Right hindlimb (tissue), 1 donor: ENCODE results near the gene SSR3.
"Not testable (repeated sequence)": the region's sequence is repeated elsewhere in the genome, so short reads cannot be mapped to it uniquely, and the experiment has no call there.

Experiments used
- DNase-seq: peaks from one replicate; pipeline ENCODE4 v3.0.0-alpha.2; 2018

Gene SSR3

DNA sequence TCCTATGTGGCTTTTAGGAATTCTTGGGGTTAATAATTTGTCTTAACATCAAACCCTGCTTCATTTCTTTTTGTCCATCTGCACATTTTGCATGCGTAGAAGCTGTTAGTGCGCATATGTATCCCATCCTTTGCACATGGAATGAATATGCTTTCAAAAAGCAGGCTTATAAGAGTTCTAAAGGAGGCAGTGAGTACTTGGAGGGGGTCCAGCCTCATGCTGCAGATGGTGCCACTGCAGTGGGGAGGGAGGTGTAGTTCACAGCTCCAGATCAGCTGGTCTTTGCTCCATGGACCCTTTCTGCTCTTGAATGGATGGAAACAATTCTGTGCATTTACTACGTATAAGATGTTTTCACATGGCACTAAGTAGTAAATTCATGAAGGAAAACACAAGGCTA is 20.7 kb upstream of the SSR3 start:
- DNase-seq: no peak

- DNase-seq: not testable (repeated sequence)
These were observed 15.0 kb upstream of the SSR3 start for GRCh38 chr3:156569881-156570280.

- not testable (repeated sequence) for DNase-seq
These were observed 14.1 kb upstream of the SSR3 start for GRCh38 chr3:156569016-156569415.

GRCh38 chr3:156563900-156564682 is 9.2 kb upstream of the SSR3 start:
- no peak for DNase-seq

GRCh38 chr3:156562486-156562885 is 7.6 kb upstream of the SSR3 start:
- not testable (repeated sequence) for DNase-seq

- DNase-seq: no peak
These were observed 6.6 kb upstream of the SSR3 start for GRCh38 chr3:156561533-156561932.

- DNase-seq: no peak
These were observed 4.4 kb upstream of the SSR3 start for GRCh38 chr3:156559321-156559720.

DNA sequence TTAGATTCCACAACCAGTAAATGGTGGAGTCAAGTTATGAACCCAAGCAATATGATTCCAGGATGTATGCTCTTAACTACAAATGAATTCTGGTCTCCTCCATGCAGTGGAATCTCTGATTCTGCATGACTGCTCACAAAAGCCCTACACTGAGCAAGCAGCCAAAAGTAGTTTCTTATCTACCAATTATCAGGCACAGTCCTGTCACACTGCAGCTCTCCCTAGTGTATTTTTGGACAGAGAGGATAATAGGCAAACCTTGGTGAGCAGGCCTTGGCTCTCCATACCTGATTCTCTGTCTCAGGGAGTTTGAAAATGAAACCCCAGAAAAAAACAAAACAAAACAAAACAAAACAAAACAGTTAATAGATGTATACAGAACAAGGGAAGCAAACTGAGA is 3.5 kb upstream of the SSR3 start:
- DNase-seq: no peak

GRCh38 chr3:156554515-156554841 is 439 bp downstream of the SSR3 start:
- DNase-seq: no peak

GRCh38 chr3:156553705-156554356 is 1.1 kb downstream of the SSR3 start:
- DNase-seq: no peak

DNA sequence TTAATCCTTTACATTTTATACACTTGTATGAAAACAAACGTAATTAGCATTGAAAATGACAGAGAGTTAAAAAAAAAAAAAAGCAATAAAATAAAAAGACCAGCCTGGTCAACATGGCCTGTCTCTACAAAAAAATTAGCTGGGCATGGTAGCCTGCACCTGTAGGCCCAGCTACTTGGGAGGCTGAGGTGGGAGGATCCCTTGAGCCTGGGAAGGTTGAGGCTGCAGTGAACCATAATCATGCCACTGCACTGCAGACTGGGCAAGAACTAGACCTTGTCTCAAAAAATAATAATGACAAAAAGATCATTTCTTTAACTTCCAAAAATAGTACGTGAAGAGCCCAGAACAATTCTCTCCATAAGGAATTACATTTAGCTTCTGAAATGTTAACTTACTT is 1.9 kb downstream of the SSR3 start:
- no peak for DNase-seq

GRCh38 chr3:156551746-156552145 is 3.2 kb downstream of the SSR3 start:
- no peak for DNase-seq

DNA sequence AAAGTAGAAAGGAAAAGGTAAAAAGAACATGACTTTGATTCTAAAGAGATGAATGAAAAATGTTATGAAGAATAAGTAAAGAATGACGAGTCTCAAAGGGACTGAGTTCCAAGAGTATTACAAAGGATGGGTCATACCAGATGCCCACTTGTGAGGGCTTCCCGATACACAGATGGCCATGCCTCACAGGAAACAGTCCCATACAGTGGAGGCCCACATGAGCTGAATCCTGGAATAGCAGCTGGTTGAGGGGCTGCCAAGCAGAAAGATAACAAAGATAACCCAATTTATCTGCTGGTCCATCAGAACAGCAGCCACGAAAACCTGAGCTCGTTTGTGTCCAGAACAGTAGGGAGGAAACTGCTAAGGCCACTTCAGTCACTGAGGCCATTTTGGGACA is 3.7 kb downstream of the SSR3 start:
- DNase-seq: no peak

- no peak for DNase-seq
These were observed 6.0 kb downstream of the SSR3 start for GRCh38 chr3:156548902-156549301.

GRCh38 chr3:156548041-156548687 is 6.8 kb downstream of the SSR3 start:
- no peak for DNase-seq

DNA sequence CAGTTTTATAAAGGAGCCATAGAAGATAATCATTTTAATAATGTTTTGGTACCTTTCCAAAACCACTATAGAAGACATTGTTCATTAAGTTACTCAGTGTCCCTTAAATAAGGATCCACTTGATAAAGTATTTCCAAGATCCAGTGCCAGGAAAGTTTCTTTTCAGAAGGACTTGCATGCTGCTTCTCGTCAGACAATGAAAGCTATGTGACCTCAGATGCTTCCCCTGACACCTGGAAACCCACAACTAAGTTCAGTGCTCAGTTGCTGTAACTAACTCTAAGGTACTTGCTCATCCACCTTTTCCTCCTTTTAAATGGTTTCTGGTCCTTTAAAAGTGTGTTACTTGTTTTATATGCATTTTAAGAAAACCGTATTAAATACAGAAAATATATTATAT is 7.3 kb downstream of the SSR3 start:
- no peak for DNase-seq

DNA sequence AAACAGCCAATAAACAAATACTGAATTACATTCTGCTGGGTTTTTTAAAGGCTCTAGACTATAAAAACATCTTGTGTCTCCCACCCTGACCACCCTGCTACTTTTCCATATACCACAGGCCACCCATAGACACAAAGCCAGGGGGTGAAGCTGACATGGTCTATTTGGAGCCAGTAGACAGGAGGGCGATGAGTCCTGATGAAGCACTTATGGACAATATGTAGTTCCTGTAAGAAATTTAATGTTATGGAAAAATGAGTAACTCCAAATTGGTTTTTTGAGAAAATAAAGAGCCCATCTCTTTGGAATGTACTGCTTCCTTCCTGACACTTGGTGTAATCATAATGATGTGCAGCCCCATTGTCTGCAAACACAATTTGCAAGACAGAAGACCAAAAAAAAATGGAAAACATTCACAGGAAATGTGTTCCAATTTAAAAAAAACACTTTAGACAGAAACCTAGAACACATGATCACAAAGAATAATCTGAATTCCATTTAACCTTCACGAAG is 11.8 kb downstream of the SSR3 start:
- DNase-seq: no peak

GRCh38 chr3:156542101-156543042 is 12.5 kb downstream of the SSR3 start:
- no peak for DNase-seq

- no peak for DNase-seq
These were observed 15.1 kb downstream of the SSR3 start for GRCh38 chr3:156539802-156540201.

GRCh38 chr3:156539051-156539450 is 15.9 kb downstream of the SSR3 start:
- no peak for DNase-seq

DNA sequence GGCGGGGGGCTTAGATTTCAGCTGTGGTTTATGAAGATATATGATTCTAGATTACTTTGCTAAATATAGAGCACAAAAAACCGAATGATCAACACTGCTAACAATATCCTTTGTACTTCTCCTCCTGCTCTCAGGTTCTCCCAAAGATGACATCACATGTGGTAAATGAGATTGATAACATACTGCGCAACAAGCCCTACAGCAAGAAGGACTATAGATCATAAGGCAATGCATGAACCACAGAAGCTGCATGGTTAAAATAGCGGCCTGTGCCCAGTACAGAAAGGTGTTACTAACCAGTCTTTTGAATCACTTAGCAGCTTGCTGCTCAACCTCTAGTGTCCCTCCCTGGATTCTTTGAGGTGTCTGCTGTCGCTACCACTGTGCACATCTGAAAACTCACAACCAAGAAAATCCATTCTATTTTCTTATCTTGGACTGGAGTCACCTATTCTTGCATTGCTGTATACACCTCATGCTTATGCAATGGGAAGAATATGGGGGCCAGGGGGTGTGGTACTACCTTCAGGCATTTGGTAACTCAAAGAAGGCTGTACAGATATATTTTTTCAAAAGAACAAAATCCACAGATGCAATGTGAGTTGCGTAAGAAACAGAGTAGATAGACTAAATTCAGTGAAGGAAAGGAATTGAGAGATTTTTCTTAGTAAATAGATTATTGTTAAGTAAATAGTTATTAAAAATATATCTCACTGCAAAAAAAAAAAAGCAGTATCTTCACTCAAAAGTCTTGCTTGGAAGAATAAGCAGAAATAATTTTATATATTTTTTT is 18.2 kb downstream of the SSR3 start:
- DNase-seq: no peak

GRCh38 chr3:156535798-156536197 is 19.1 kb downstream of the SSR3 start:
- DNase-seq: no peak
